ENCODE results near the gene F7.

Gene F7

GRCh38 chr13:113147206-113147605 lies 41.6 kb downstream of the F7 start:
- no peak overlapping the region for H2AFZ ChIP-seq (ENCODE audit: low read depth)
- H3K4me2 ChIP-seq = no peak overlapping the region
- H3K27me3 ChIP-seq (ENCODE audit: insufficient read depth, low read depth) = no peaks in the 10 kb centered on the region
- no peaks in the 10 kb centered on the region for H4K20me1 ChIP-seq (ENCODE audit: insufficient read depth)
- no peak overlapping the region for H3K27ac ChIP-seq
- no peak overlapping the region for H3K4me3 ChIP-seq (IDR thresholded peaks at IDR 0.05; ENCODE audit: insufficient read depth, low read depth, low read length)
- no peaks in the 10 kb centered on the region for H3K36me3 ChIP-seq (ENCODE audit: insufficient read depth)
- no peak for TF ChIP-seq CTCF (conservative IDR thresholded peaks at IDR 0.05; ENCODE audit: low read depth, low read length)
- peaks cover 1% of the 10 kb centered on the region for H3K4me1 ChIP-seq (ENCODE audit: low read depth, poor library complexity, severe bottlenecking)
- H3K79me2 ChIP-seq (ENCODE audit: insufficient read depth, low read depth) = no peaks in the 10 kb centered on the region
- H3K9ac ChIP-seq = no peak overlapping the region

- no peak overlapping the region for H3K4me3 ChIP-seq (IDR thresholded peaks at IDR 0.05; ENCODE audit: insufficient read depth, low read depth, low read length)
- no peak overlapping the region for H3K4me2 ChIP-seq
- H4K20me1 ChIP-seq (ENCODE audit: insufficient read depth) = no peaks in the 10 kb centered on the region
- no peaks in the 10 kb centered on the region for H3K79me2 ChIP-seq (ENCODE audit: insufficient read depth, low read depth)
- peaks cover 5% of the 10 kb centered on the region for H3K4me1 ChIP-seq (ENCODE audit: low read depth, poor library complexity, severe bottlenecking)
- no peaks in the 10 kb centered on the region for H3K36me3 ChIP-seq (ENCODE audit: insufficient read depth)
- no peaks in the 10 kb centered on the region for H3K27me3 ChIP-seq (ENCODE audit: insufficient read depth, low read depth)
- no peak for TF ChIP-seq CTCF (conservative IDR thresholded peaks at IDR 0.05; ENCODE audit: low read depth, low read length)
- H3K27ac ChIP-seq = no peak overlapping the region
- H2AFZ ChIP-seq (ENCODE audit: low read depth) = no peak overlapping the region
- no peak overlapping the region for H3K9ac ChIP-seq
These were observed 42.8 kb downstream of the F7 start for GRCh38 chr13:113148407-113148806.

DNA sequence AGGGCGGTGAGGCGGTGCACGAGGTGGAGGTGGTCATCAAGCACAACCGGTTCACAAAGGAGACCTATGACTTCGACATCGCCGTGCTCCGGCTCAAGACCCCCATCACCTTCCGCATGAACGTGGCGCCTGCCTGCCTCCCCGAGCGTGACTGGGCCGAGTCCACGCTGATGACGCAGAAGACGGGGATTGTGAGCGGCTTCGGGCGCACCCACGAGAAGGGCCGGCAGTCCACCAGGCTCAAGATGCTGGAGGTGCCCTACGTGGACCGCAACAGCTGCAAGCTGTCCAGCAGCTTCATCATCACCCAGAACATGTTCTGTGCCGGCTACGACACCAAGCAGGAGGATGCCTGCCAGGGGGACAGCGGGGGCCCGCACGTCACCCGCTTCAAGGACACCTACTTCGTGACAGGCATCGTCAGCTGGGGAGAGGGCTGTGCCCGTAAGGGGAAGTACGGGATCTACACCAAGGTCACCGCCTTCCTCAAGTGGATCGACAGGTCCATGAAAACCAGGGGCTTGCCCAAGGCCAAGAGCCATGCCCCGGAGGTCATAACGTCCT lies 43.4 kb downstream of the F7 start:
- Histone ChIP-seq H4K20me1 (ENCODE audit: insufficient read depth) (no peaks in the 10 kb centered on the region), H2AFZ (ENCODE audit: low read depth) (no peak overlapping the region), H3K27me3 (ENCODE audit: insufficient read depth, low read depth) (no peaks in the 10 kb centered on the region), H3K4me3 (IDR thresholded peaks at IDR 0.05; ENCODE audit: insufficient read depth, low read depth, low read length) (no peak overlapping the region), H3K36me3 (ENCODE audit: insufficient read depth) (no peaks in the 10 kb centered on the region), H3K4me1 (ENCODE audit: low read depth, poor library complexity, severe bottlenecking) (peaks cover 5% of the 10 kb centered on the region), H3K4me2 (no peak overlapping the region), H3K9ac (no peak overlapping the region), H3K27ac (no peak overlapping the region), H3K79me2 (ENCODE audit: insufficient read depth, low read depth) (no peaks in the 10 kb centered on the region)
- no peak for TF ChIP-seq CTCF (conservative IDR thresholded peaks at IDR 0.05; ENCODE audit: low read depth, low read length)

DNA sequence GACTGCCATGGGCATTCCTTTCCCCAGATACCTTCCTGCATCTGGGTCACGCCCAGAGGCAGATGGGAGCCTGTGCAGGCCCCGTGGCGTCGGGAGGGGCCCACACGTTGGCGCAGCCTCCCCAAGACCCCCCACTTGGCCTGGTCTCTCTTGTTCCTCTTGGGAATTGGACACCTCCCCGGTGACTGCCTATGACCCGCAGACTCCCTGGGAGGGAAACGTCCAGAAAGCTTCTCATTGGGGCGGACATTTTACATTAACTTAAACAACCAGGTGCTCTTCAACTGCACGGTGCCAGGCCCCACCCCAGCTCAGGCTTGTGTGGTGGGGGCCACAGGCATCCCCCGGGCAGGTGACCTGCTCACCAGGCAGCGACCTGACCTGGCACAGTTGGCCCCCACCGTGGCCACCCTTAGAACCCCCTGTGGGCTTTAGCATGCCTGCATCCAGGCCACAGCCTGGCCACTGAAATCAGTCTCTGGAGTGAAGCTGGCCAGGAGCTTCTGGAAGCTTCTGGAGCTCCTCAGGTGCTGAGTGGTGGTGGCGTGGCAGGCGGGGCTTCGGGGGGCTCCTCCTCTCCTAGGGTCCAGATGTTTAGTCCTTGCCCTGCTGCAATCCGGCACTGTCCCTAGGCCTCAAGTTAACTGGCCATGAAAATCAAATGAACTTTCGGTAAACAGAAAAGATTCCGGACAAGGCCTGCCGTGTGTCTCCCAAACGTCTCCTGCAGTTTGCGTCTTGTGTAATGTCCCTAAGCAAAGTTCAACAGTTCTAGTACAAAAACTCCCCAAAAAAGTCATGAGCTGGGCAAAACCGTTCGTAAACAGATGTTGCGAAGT lies 44.3 kb downstream of the F7 start:
- H3K4me1 ChIP-seq (ENCODE audit: low read depth, poor library complexity, severe bottlenecking) = peaks cover 9% of the 10 kb centered on the region
- TF ChIP-seq CTCF (conservative IDR thresholded peaks at IDR 0.05; ENCODE audit: low read depth, low read length) = no peak
- no peak overlapping the region for H3K9ac ChIP-seq
- H3K27me3 ChIP-seq (ENCODE audit: insufficient read depth, low read depth) = no peaks in the 10 kb centered on the region
- H3K27ac ChIP-seq = no peak overlapping the region
- no peaks in the 10 kb centered on the region for H3K79me2 ChIP-seq (ENCODE audit: insufficient read depth, low read depth)
- H4K20me1 ChIP-seq (ENCODE audit: insufficient read depth) = no peaks in the 10 kb centered on the region
- no peak overlapping the region for H2AFZ ChIP-seq (ENCODE audit: low read depth)
- H3K4me2 ChIP-seq = no peak overlapping the region
- no peak overlapping the region for H3K4me3 ChIP-seq (IDR thresholded peaks at IDR 0.05; ENCODE audit: insufficient read depth, low read depth, low read length)
- no peaks in the 10 kb centered on the region for H3K36me3 ChIP-seq (ENCODE audit: insufficient read depth)

Measured in KMS-11 (cell line).